COLO668 (cell line): Measurements from ENCODE around the gene NIPAL3.
"Not testable (repeated sequence)": the region's sequence is repeated elsewhere in the genome, so short reads cannot be mapped to it uniquely, and the experiment has no call there.

ENCODE experiments used
- DNase-seq: peaks from one replicate; lab custom pipeline; 2025; ENCODE audit not compliant: unreplicated experiment; lab: John Stamatoyannopoulos, UW

The NIPAL3 gene

GRCh38 chr1:24455272-24455671, 39.7 kb downstream of the NIPAL3 start:
- DNase-seq = no peak

GRCh38 chr1:24457866-24458265, 42.3 kb downstream of the NIPAL3 start:
- no peak for DNase-seq

GRCh38 chr1:24459551-24460266, 44.1 kb downstream of the NIPAL3 start:
- no peak for DNase-seq

- not testable (repeated sequence) for DNase-seq
These were observed 46.5 kb downstream of the NIPAL3 start for GRCh38 chr1:24462128-24462527.

- DNase-seq = no peak
These were observed 48.5 kb downstream of the NIPAL3 start for GRCh38 chr1:24463776-24464735.

- DNase-seq = no peak
These were observed 49.5 kb downstream of the NIPAL3 start for GRCh38 chr1:24465099-24465498.

GRCh38 chr1:24465638-24466037, 50.0 kb downstream of the NIPAL3 start:
- no peak for DNase-seq

GRCh38 chr1:24468685-24469316, 53.2 kb downstream of the NIPAL3 start:
- no peak for DNase-seq

GRCh38 chr1:24470592-24470991, 55.0 kb downstream of the NIPAL3 start:
- no peak for DNase-seq

- DNase-seq = no peak
These were observed 57.1 kb downstream of the NIPAL3 start for GRCh38 chr1:24472527-24473251.

- DNase-seq = no peak
These were observed 58.6 kb downstream of the NIPAL3 start for GRCh38 chr1:24474193-24474592.

- DNase-seq = no peak
These were observed 60.1 kb downstream of the NIPAL3 start for GRCh38 chr1:24475700-24476099.

- DNase-seq = no peak
These were observed 61.0 kb downstream of the NIPAL3 start for GRCh38 chr1:24476571-24476970.

GRCh38 chr1:24477309-24477708, 61.7 kb downstream of the NIPAL3 start:
- no peak for DNase-seq

- DNase-seq = no peak
These were observed 65.5 kb downstream of the NIPAL3 start for GRCh38 chr1:24481101-24481500.

- no peak for DNase-seq
These were observed 66.4 kb downstream of the NIPAL3 start for GRCh38 chr1:24481843-24482610.

- no peak for DNase-seq
These were observed 67.8 kb downstream of the NIPAL3 start for GRCh38 chr1:24483441-24483840.

GRCh38 chr1:24484199-24484598, 68.6 kb downstream of the NIPAL3 start:
- DNase-seq = no peak

GRCh38 chr1:24486331-24487065, 70.9 kb downstream of the NIPAL3 start:
- no peak for DNase-seq

GRCh38 chr1:24487455-24487854, 71.9 kb downstream of the NIPAL3 start:
- DNase-seq = no peak
